Measurements from ENCODE around the gene PTPRZ1.

DNA sequence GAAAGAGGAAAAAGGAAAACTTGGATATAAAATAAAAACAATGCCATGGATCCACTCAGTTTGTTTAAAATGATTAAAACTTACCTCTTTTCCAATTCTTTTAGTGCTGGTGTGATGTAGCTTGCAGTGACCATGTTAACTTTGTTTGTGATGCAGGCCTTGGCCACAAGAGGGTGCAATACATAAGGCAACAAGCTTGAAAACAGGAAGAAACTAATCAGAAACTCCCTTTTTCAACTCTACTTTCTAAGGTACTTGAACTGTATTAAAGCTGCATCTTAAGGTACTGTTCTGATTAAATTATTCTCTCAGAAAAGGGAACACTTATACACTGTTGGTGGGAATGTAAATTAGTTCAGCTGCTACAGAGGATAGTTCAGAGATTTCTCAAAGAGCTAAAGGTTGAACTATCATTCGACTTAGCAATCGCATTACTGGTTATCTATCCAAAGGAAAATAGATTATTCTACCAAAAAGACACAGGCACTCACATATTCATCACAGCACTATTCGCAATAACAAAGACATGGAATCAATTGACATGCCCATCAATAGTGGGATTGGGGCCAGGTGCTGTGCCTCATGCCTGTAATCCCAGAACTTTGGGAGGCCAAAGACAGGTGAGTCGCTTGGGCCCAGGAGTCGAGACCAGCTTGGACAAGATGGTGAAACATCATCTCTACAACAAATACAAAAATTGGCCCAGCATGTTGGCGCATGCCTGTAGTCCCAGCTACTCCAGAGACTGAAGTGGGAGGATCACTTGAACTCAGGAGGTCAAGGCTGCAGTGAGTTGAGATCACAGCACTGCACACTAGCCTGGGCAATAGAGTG lies 220.2 kb downstream of the PTPRZ1 start:
- TF ChIP-seq TOX (CRISPR knock-in tag; IDR thresholded peaks at IDR 0.05; ENCODE audit: borderline replicate concordance) (no peak), ZNF70 (CRISPR knock-in tag; IDR thresholded peaks at IDR 0.05) (no peak), TCF4 (CRISPR knock-in tag; IDR thresholded peaks at IDR 0.05; ENCODE audit: borderline replicate concordance) (no peak)

Measured in SK-N-SH treated with all-trans-retinoic acid at 6 μM for 48 hours (cell line).